Left cardiac atrium (tissue), 4 donors: ENCODE measurements around the gene ZCCHC7. TPM values are rescaled to one million over a fixed set of nuclear protein-coding genes. Genes with fewer than 3 reads are reported as not detected.
"Not testable (repeated sequence)": the region's sequence is repeated elsewhere in the genome, so short reads cannot be mapped to it uniquely, and the experiment has no call there.

Experiments used
- ATAC-seq, 2 donors: fragments of 200-7000 bp; cut with Tn5 transposase; one replicate each; pipeline ENCODE4 v1.9.1; 2020; ENCODE audit warnings: mild to moderate bottlenecking in 2 of 2, moderate library complexity in 2 of 2
- DNase-seq: peaks from one replicate; pipeline ENCODE4 v3.0.0-alpha.2; 2020
- intact Hi-C, 2 donors: fragments of 100-400 bp; cut with DNase I; formaldehyde crosslinking; loops; one replicate each; pipeline versions ENCODE4 v1.14.1 to v1.15.1; 2022 to 2023
- total RNA-seq, 2 donors: library from RNA; stranded (reverse); fragmentation: NEBNext Ultra II Directional; extraction: Animal tissue kit (Norgen Biotek cat#: 25700); gene quantifications; one replicate each; pipeline ENCODE4 v1.2.1, GENCODE V29; 2021
- donor health status: DM: no; HTN: yes; CAD: no.
- donor health status: DM: no; HTN: yes; CAD: no; lungs with severe emphysema.
- donor health status: DM: yes; HTN: yes; CAD: no.
- donor health status: Dilated cardiomyopathy.

Gene ZCCHC7
- total RNA-seq, 2 donors from 2014 or later, result 10.3 to 13.6 TPM

- intact Hi-C loops, ATAC-seq, DNase-seq: not testable (repeated sequence)
These were observed 5.9 kb upstream of the ZCCHC7 start for GRCh38 chr9:37114442-37114841.

- DNase-seq, result no peak
- ATAC-seq, result no peak
- intact Hi-C loops, result no loop called here
These were observed 2.4 kb upstream of the ZCCHC7 start for GRCh38 chr9:37117956-37118355.

- no peak for DNase-seq
These were observed 1.0 kb upstream of the ZCCHC7 start for GRCh38 chr9:37119360-37119759.

GRCh38 chr9:37120843-37121335, 515 bp downstream of the ZCCHC7 start:
- intact Hi-C loops, result loop anchor here in 1 of 2 donors (2.0 kb wide), 1 partner anchor 42 kb away; no protein-coding TSS in a partner anchor
- DNase-seq (peak; percentile 52), ATAC-seq (peak; percentile 47 to 57)

More at GRCh38 chr9:37119360-37119759, 1.0 kb upstream of the ZCCHC7 start:
- ATAC-seq, result no peak
- intact Hi-C loops, result no loop called here

- intact Hi-C loops, result loop anchor here in 1 of 2 donors (2.0 kb wide), 1 partner anchor 43 kb away; no protein-coding TSS in a partner anchor
- no peak for ATAC-seq
- DNase-seq, result no peak
These were observed 1.5 kb downstream of the ZCCHC7 start for GRCh38 chr9:37121881-37122280.

- ATAC-seq (no peak), DNase-seq (no peak)
- intact Hi-C loops, result no loop called here
These were observed 5.9 kb downstream of the ZCCHC7 start for GRCh38 chr9:37126214-37126788.

GRCh38 chr9:37127018-37127417, 6.6 kb downstream of the ZCCHC7 start:
- intact Hi-C loops, result no loop called here
- ATAC-seq (no peak), DNase-seq (no peak)

GRCh38 chr9:37128051-37128450, 7.7 kb downstream of the ZCCHC7 start:
- DNase-seq, result no peak
- no peak for ATAC-seq
- intact Hi-C loops, result no loop called here

- DNase-seq, result no peak
- ATAC-seq, result no peak
- intact Hi-C loops, result no loop called here
These were observed 13.8 kb downstream of the ZCCHC7 start for GRCh38 chr9:37134166-37134565.

GRCh38 chr9:37141015-37141414, 20.6 kb downstream of the ZCCHC7 start:
- DNase-seq, result no peak
- no peak for ATAC-seq
- intact Hi-C loops, result no loop called here

- intact Hi-C loops, result no loop called here
These were observed 24.4 kb downstream of the ZCCHC7 start for GRCh38 chr9:37144762-37145161.

GRCh38 chr9:37146410-37146809, 26.0 kb downstream of the ZCCHC7 start:
- ATAC-seq (no peak), DNase-seq (no peak)
- intact Hi-C loops, result no loop called here

More at GRCh38 chr9:37144762-37145161, 24.4 kb downstream of the ZCCHC7 start:
- DNase-seq, result no peak
- ATAC-seq, result no peak

- ATAC-seq, result no peak
- no peak for DNase-seq
- intact Hi-C loops, result no loop called here
These were observed 27.8 kb downstream of the ZCCHC7 start for GRCh38 chr9:37148181-37148580.

GRCh38 chr9:37149666-37150308, 29.4 kb downstream of the ZCCHC7 start:
- ATAC-seq, result no peak
- intact Hi-C loops, result no loop called here
- DNase-seq, result no peak

- ATAC-seq (no peak), DNase-seq (no peak)
- intact Hi-C loops, result no loop called here
These were observed 30.0 kb downstream of the ZCCHC7 start for GRCh38 chr9:37150415-37150814.

GRCh38 chr9:37151812-37152211, 31.4 kb downstream of the ZCCHC7 start:
- intact Hi-C loops, result no loop called here
- ATAC-seq, result no peak

GRCh38 chr9:37152365-37152764, 32.0 kb downstream of the ZCCHC7 start:
- intact Hi-C loops, result no loop called here
- ATAC-seq (no peak), DNase-seq (no peak)

More at GRCh38 chr9:37151812-37152211, 31.4 kb downstream of the ZCCHC7 start:
- DNase-seq, result no peak

- DNase-seq, result no peak
These were observed 35.2 kb downstream of the ZCCHC7 start for GRCh38 chr9:37155601-37156000.

GRCh38 chr9:37156205-37156604, 35.8 kb downstream of the ZCCHC7 start:
- no peak for ATAC-seq
- intact Hi-C loops, result no loop called here
- DNase-seq, result no peak

More at GRCh38 chr9:37155601-37156000, 35.2 kb downstream of the ZCCHC7 start:
- no peak for ATAC-seq
- intact Hi-C loops, result no loop called here

- ATAC-seq, result no peak
- DNase-seq, result no peak
- intact Hi-C loops, result no loop called here
These were observed 36.5 kb downstream of the ZCCHC7 start for GRCh38 chr9:37156781-37157356.
